H9 (cell line): ENCODE data around the gene SCN1B. TPM values are rescaled to one million over a fixed set of nuclear protein-coding genes. Genes with fewer than 3 reads are reported as not detected.

Source experiments
- DNase-seq: peaks from one replicate; pipeline ENCODE4 v3.0.0-alpha.2; 2017
- H2AFZ ChIP-seq: one replicate; pipeline ENCODE4 v1.6.1; 2013; ENCODE audit warnings: mild to moderate bottlenecking, low read length, control low read depth, moderate library complexity
- H2AK5ac ChIP-seq: 2 replicates; pipeline ENCODE4 v1.6.1; 2013; ENCODE audit warnings: low read length, control low read depth, mixed read lengths; ENCODE audit not compliant: insufficient read length
- H2BK120ac ChIP-seq: one replicate; pipeline ENCODE4 v1.6.1; 2013; ENCODE audit warnings: low read depth, mild to moderate bottlenecking, low read length, control low read depth, inconsistent platforms; ENCODE audit not compliant: poor library complexity, severe bottlenecking
- H2BK12ac ChIP-seq: 2 replicates; pipeline ENCODE4 v1.6.1; 2013; ENCODE audit warnings: low read length, control low read depth, mixed read lengths, low read depth; ENCODE audit not compliant: insufficient read length
- H2BK15ac ChIP-seq: 2 replicates; pipeline ENCODE4 v1.6.1; 2013; ENCODE audit warnings: low read depth, low read length, control low read depth
- H2BK20ac ChIP-seq: one replicate; pipeline ENCODE4 v1.6.1; 2013; ENCODE audit warnings: low read depth, mild to moderate bottlenecking, low read length, control low read depth, inconsistent platforms; ENCODE audit not compliant: poor library complexity, severe bottlenecking
- H2BK5ac ChIP-seq: 2 replicates; pipeline ENCODE4 v1.6.1; 2013; ENCODE audit warnings: low read length, control low read depth, mixed read lengths; ENCODE audit not compliant: insufficient read length
- H3K14ac ChIP-seq: 2 replicates; pipeline ENCODE4 v1.6.1; 2013; ENCODE audit warnings: low read length, control low read depth; ENCODE audit not compliant: insufficient read depth
- H3K18ac ChIP-seq: 2 replicates; pipeline ENCODE4 v1.6.1; 2013; ENCODE audit warnings: low read depth, mild to moderate bottlenecking, mixed read lengths, low read length, control low read depth; ENCODE audit not compliant: insufficient read length
- H3K23ac ChIP-seq: 2 replicates; pipeline ENCODE4 v1.6.1; 2013; ENCODE audit warnings: low read length, control low read depth, mixed read lengths, low read depth; ENCODE audit not compliant: insufficient read length
- H3K23me2 ChIP-seq: 2 replicates; pipeline ENCODE4 v1.6.1; 2013; ENCODE audit warnings: low read depth, mild to moderate bottlenecking, mixed read lengths, low read length, control low read depth; ENCODE audit not compliant: insufficient read length, poor library complexity, severe bottlenecking
- H3K27ac ChIP-seq: 2 replicates; pipeline ENCODE4 v1.5.1; 2013; ENCODE audit warnings: low read length, control low read depth, mixed read lengths, low read depth; ENCODE audit not compliant: insufficient read length
- H3K27me3 ChIP-seq: 2 replicates; pipeline ENCODE4 v1.6.1; 2013; ENCODE audit warnings: low read length, control low read depth, inconsistent platforms; ENCODE audit not compliant: insufficient read depth
- H3K4ac ChIP-seq: 2 replicates; pipeline ENCODE4 v1.6.1; 2013; ENCODE audit warnings: low read depth, mild to moderate bottlenecking, control low read depth, inconsistent platforms, low read length, moderate library complexity
- H3K4me1 ChIP-seq: 2 replicates; pipeline ENCODE4 v1.6.1; 2013; ENCODE audit warnings: low read length, control low read depth, inconsistent platforms; ENCODE audit not compliant: insufficient read depth
- H3K4me2 ChIP-seq: 2 replicates; pipeline ENCODE4 v1.6.1; 2013; ENCODE audit warnings: low read length, control low read depth, mixed read lengths; ENCODE audit not compliant: insufficient read length, insufficient read depth
- H3K56ac ChIP-seq: 2 replicates; pipeline ENCODE4 v1.6.1; 2013; ENCODE audit warnings: low read depth, mild to moderate bottlenecking, mixed read lengths, low read length, control low read depth; ENCODE audit not compliant: insufficient read length
- H3K79me1 ChIP-seq: 2 replicates; pipeline ENCODE4 v1.6.1; 2013; ENCODE audit warnings: low read depth, mild to moderate bottlenecking, moderate library complexity, low read length, control low read depth, inconsistent platforms; ENCODE audit not compliant: insufficient read depth, poor library complexity, severe bottlenecking
- H3K79me2 ChIP-seq: 2 replicates; pipeline ENCODE4 v1.6.1; 2013; ENCODE audit warnings: low read length, control low read depth, inconsistent platforms; ENCODE audit not compliant: insufficient read depth
- H3K9ac ChIP-seq: 2 replicates; pipeline ENCODE4 v1.6.1; 2013; ENCODE audit warnings: low read length, control low read depth, mixed read lengths; ENCODE audit not compliant: insufficient read length; ENCODE audit errors: extremely low read depth
- H3K9me3 ChIP-seq: one replicate; pipeline ENCODE4 v1.6.1; 2013; ENCODE audit warnings: low read depth, low read length, inconsistent platforms; ENCODE audit not compliant: control insufficient read depth
- H3T11ph ChIP-seq: one replicate; pipeline ENCODE4 v1.6.1; 2013; ENCODE audit warnings: mild to moderate bottlenecking, low read length, control low read depth, inconsistent platforms
- H4K20me1 ChIP-seq: one replicate; pipeline ENCODE4 v1.6.1; 2013; ENCODE audit not compliant: control insufficient read depth, insufficient read length, insufficient read depth
- H4K5ac ChIP-seq: 2 replicates; pipeline ENCODE4 v1.6.1; 2013; ENCODE audit warnings: low read depth, mild to moderate bottlenecking, mixed read lengths, low read length, control low read depth; ENCODE audit not compliant: insufficient read length
- H4K8ac ChIP-seq: replicated peaks from 2 replicates; pipeline ENCODE4 v1.6.1; 2013; ENCODE audit warnings: low read length, control low read depth, mixed read lengths, low read depth; ENCODE audit not compliant: insufficient read length
- H4K91ac ChIP-seq: 2 replicates; pipeline ENCODE4 v1.6.1; 2013; ENCODE audit warnings: low read depth, mild to moderate bottlenecking, moderate library complexity, mixed read lengths, low read length, control low read depth; ENCODE audit not compliant: insufficient read length
- H3K27ac Mint-ChIP-seq, 3 experiments: 2 replicates in 2 of 3; 3 replicates in 1 of 3; pipeline ENCODE4 v1.8.0; 2020 to 2021; ENCODE audit warnings: mixed read lengths in 3 of 3, mild to moderate bottlenecking in 1 of 3, moderate library complexity in 1 of 3
- H3K27me3 Mint-ChIP-seq: 2 replicates; pipeline ENCODE4 v1.8.0; 2021; ENCODE audit warnings: low read depth, mild to moderate bottlenecking, moderate library complexity, mixed read lengths
- H3K36me3 Mint-ChIP-seq, 3 experiments: 2 replicates in 2 of 3; 3 replicates in 1 of 3; pipeline ENCODE4 v1.8.0; 2020 to 2021; ENCODE audit warnings: low read depth in 3 of 3, mixed read lengths in 3 of 3; ENCODE audit not compliant: insufficient read depth in 1 of 3
- H3K4me1 Mint-ChIP-seq, 2 experiments: 2 replicates each; pipeline ENCODE4 v1.8.0; 2020; ENCODE audit warnings: mixed read lengths in 2 of 2
- H3K4me3 Mint-ChIP-seq, 2 experiments: 2 replicates in 1 of 2; 3 replicates in 1 of 2; pipeline ENCODE4 v1.8.0; 2020 to 2021; ENCODE audit warnings: mild to moderate bottlenecking in 2 of 2, mixed read lengths in 2 of 2, moderate library complexity in 1 of 2
- H3K9me3 Mint-ChIP-seq, 2 experiments: 2 replicates in 1 of 2; 3 replicates in 1 of 2; pipeline ENCODE4 v1.8.0; 2020; ENCODE audit warnings: mild to moderate bottlenecking in 2 of 2, mixed read lengths in 2 of 2, moderate library complexity in 1 of 2
- WGBS: extraction: QIAGEN DNeasy Blood & Tissue Kit; methylation state at CpG from one replicate; pipeline ENCODE4 v1.1.7; 2013; ENCODE audit warnings: missing lambda C conversion rate, low lambda C conversion rate, mixed read lengths; ENCODE audit not compliant: insufficient read length; ENCODE audit errors: extremely low coverage; 5-methylcytosine and 5-hydroxymethylcytosine counted together
- total RNA-seq: library from RNA; stranded (reverse); gene quantifications from 2 replicates; pipeline ENCODE4 v1.2.1, GENCODE V29; 2021
- TF ChIP-seq, protein P1 (sequence below): fragments of 200-600 bp; sonication (generic); conservative IDR thresholded peaks from 3 replicates; pipeline ENCODE4 v1.8.0; 2021; ENCODE audit warnings: antibody characterized with exemption, mild to moderate bottlenecking

The SCN1B gene
- total RNA-seq, 1 experiment from 2014 or later = 3.8 TPM

DNA sequence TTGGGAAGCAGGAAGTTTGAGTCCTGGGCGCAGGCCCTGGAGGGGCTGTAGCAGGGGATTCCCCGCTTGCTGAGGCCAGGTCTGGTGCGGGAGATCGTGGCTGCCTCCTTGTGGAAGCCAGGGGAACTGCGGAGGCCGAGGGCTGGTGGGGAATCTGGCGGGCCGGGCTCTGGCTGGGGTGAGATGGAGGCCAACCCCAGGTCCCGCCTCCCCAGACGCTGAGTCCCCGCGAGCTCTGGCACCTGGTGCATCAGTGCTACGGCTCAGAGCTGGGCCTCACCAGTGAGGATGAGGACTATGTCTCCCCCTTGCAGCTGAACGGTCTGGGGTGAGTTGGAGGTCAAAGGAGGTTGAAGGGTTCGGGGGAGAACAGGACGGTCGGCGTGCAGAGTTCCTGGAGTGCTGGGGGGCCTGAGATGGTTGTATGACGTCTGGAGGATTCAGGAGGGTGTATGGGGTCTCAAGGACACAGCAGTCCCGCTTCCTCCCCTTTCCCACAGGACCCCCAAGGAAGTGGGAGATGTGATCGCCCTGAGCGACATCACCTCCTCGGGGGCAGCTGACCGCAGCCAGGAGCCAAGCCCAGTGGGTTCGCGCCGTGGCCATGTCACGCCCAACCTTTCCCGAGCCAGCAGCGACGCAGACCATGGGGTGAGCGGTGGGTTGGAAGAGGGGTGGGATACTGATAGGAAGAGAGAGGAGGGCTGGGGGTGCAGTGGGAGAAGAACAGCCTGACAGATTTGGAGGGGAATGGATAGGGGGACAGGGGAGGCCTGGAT lies 17.0 kb upstream of the SCN1B start:
- Histone ChIP-seq H4K5ac (no peak overlapping the region), H2AFZ (no peak overlapping the region), H2BK15ac (no peak overlapping the region), H3K27me3 (no peaks in the 10 kb centered on the region), H3K79me1 (no peaks in the 10 kb centered on the region), H4K91ac (no peak overlapping the region), H3K23me2 (no peaks in the 10 kb centered on the region), H3K79me2 (no peaks in the 10 kb centered on the region), H3K56ac (no peak overlapping the region), H3K4me2 (no peak overlapping the region), H3K4ac (no peak overlapping the region), H2AK5ac (no peak overlapping the region), H4K20me1 (no peaks in the 10 kb centered on the region), H2BK5ac (no peak overlapping the region), H3K4me1 (no peaks in the 10 kb centered on the region), H3K27ac (no peak overlapping the region), H3T11ph (no peak overlapping the region), H3K23ac (no peak overlapping the region), H2BK12ac (no peak overlapping the region), H3K9ac (no peak overlapping the region), H3K18ac (no peak overlapping the region), H4K8ac (no peak overlapping the region), H3K14ac (no peak overlapping the region; the same call in 1 of the 2 replicates), H2BK120ac (no peak overlapping the region), H3K9me3 (no peaks in the 10 kb centered on the region), H2BK20ac (no peak overlapping the region)
- WGBS = no CpG with 5 or more reads among the region's 32 CpGs
- H3K27ac Mint-ChIP-seq = peak overlapping the region in 1 of 3 experiments; percentile 97; a peak in 3 of 7 replicates
- H3K27me3 Mint-ChIP-seq = no peaks in the 10 kb centered on the region
- DNase-seq = peak; percentile 89
- H3K4me1 Mint-ChIP-seq = 0 out of 4 replicates have a peak, but pooled peaks cover 0 to 6% of the 10 kb centered on the region in 2 experiments
- no peak overlapping the region for H3K4me3 Mint-ChIP-seq
- H3K9me3 Mint-ChIP-seq = no peaks in the 10 kb centered on the region
- TF ChIP-seq, protein P1, sequence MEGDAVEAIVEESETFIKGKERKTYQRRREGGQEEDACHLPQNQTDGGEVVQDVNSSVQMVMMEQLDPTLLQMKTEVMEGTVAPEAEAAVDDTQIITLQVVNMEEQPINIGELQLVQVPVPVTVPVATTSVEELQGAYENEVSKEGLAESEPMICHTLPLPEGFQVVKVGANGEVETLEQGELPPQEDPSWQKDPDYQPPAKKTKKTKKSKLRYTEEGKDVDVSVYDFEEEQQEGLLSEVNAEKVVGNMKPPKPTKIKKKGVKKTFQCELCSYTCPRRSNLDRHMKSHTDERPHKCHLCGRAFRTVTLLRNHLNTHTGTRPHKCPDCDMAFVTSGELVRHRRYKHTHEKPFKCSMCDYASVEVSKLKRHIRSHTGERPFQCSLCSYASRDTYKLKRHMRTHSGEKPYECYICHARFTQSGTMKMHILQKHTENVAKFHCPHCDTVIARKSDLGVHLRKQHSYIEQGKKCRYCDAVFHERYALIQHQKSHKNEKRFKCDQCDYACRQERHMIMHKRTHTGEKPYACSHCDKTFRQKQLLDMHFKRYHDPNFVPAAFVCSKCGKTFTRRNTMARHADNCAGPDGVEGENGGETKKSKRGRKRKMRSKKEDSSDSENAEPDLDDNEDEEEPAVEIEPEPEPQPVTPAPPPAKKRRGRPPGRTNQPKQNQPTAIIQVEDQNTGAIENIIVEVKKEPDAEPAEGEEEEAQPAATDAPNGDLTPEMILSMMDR = peak; percentile 98
- H3K36me3 Mint-ChIP-seq = peaks cover 71 to 92% (median 85%) of the 10 kb centered on the region in 3 experiments
